KMS-11 (cell line): ENCODE results near the gene PTPRN2.

Experiments
- H2AFZ ChIP-seq: fragments of 200-600 bp; sonication (generic); 2 replicates; pipeline ENCODE4 v1.6.1; 2016; ENCODE audit warnings: antibody characterized with exemption, mixed run types, low read depth
- H3K27ac ChIP-seq: fragments of 200-600 bp; sonication (generic); 2 replicates; pipeline ENCODE4 v1.6.1; 2016; ENCODE audit warnings: mild to moderate bottlenecking, mixed run types
- H3K27me3 ChIP-seq: fragments of 200-600 bp; sonication (generic); 2 replicates; pipeline ENCODE4 v1.6.1; 2017; ENCODE audit warnings: mild to moderate bottlenecking, low read depth, mixed run types, moderate library complexity; ENCODE audit not compliant: insufficient read depth
- H3K36me3 ChIP-seq: fragments of 200-600 bp; sonication (generic); 2 replicates; pipeline ENCODE4 v1.6.1; 2017; ENCODE audit warnings: mild to moderate bottlenecking, mixed run types; ENCODE audit not compliant: insufficient read depth
- H3K4me1 ChIP-seq: fragments of 200-600 bp; sonication (generic); 2 replicates; pipeline ENCODE4 v1.6.1; 2016; ENCODE audit warnings: mild to moderate bottlenecking, low read depth, mixed run types; ENCODE audit not compliant: poor library complexity, severe bottlenecking
- H3K4me2 ChIP-seq: fragments of 200-600 bp; sonication (generic); 2 replicates; pipeline ENCODE4 v1.7.0; 2016; ENCODE audit warnings: mild to moderate bottlenecking, mixed run types
- H3K4me3 ChIP-seq: fragments of 200-600 bp; sonication (generic); IDR thresholded peaks from 2 replicates; pipeline ENCODE4 v1.6.1; 2017; ENCODE audit warnings: low read depth, low read length, mixed read lengths; ENCODE audit not compliant: insufficient read depth
- H3K79me2 ChIP-seq: fragments of 200-600 bp; sonication (generic); 2 replicates; pipeline ENCODE4 v1.6.1; 2016; ENCODE audit warnings: low read depth, mixed run types; ENCODE audit not compliant: insufficient read depth
- H3K9ac ChIP-seq: fragments of 200-600 bp; sonication (generic); 2 replicates; pipeline ENCODE4 v1.6.1; 2016; ENCODE audit warnings: mild to moderate bottlenecking, mixed run types
- H4K20me1 ChIP-seq: fragments of 200-600 bp; sonication (generic); 2 replicates; pipeline ENCODE4 v1.6.1; 2016; ENCODE audit warnings: mild to moderate bottlenecking, mixed run types; ENCODE audit not compliant: insufficient read depth
- CTCF ChIP-seq: fragments of 200-600 bp; sonication (generic); conservative IDR thresholded peaks from 2 replicates; pipeline ENCODE4 v1.6.1; 2017; ENCODE audit warnings: low read depth, mild to moderate bottlenecking, antibody characterized with exemption, low read length, moderate library complexity, mixed read lengths

Gene PTPRN2

GRCh38 chr7:157832866-157833607 is 754.6 kb downstream of the PTPRN2 start:
- Histone ChIP-seq H4K20me1 (no peaks in the 10 kb centered on the region), H3K79me2 (no peaks in the 10 kb centered on the region), H3K9ac (no peak overlapping the region), H3K27me3 (peaks cover 3% of the 10 kb centered on the region; the same call in 1 of the 2 replicates), H3K27ac (no peak overlapping the region), H3K36me3 (no peaks in the 10 kb centered on the region), H3K4me1 (no peaks in the 10 kb centered on the region), H2AFZ (no peak overlapping the region), H3K4me2 (no peak overlapping the region), H3K4me3 (no peak overlapping the region)
- TF ChIP-seq CTCF, result no peak

GRCh38 chr7:157832421-157832820 is 755.2 kb downstream of the PTPRN2 start:
- Histone ChIP-seq H3K4me1 (no peaks in the 10 kb centered on the region), H3K27me3 (peaks cover 3% of the 10 kb centered on the region; the same call in 1 of the 2 replicates)
- TF ChIP-seq CTCF, result no peak

GRCh38 chr7:157832006-157832405 is 755.6 kb downstream of the PTPRN2 start:
- H3K79me2 ChIP-seq, result no peaks in the 10 kb centered on the region
- no peak overlapping the region for H3K4me3 ChIP-seq
- H3K4me1 ChIP-seq, result no peaks in the 10 kb centered on the region
- no peak for TF ChIP-seq CTCF
- H3K4me2 ChIP-seq, result no peak overlapping the region
- H3K27ac ChIP-seq, result no peak overlapping the region
- H3K36me3 ChIP-seq, result no peaks in the 10 kb centered on the region
- peaks cover 3% of the 10 kb centered on the region; the same call in 1 of the 2 replicates for H3K27me3 ChIP-seq
- no peaks in the 10 kb centered on the region for H4K20me1 ChIP-seq
- no peak overlapping the region for H2AFZ ChIP-seq
- H3K9ac ChIP-seq, result no peak overlapping the region

More at GRCh38 chr7:157832421-157832820, 755.2 kb downstream of the PTPRN2 start:
- H3K9ac ChIP-seq, result no peak overlapping the region
- H3K4me2 ChIP-seq, result no peak overlapping the region
- no peak overlapping the region for H3K4me3 ChIP-seq
- H2AFZ ChIP-seq, result no peak overlapping the region
- no peaks in the 10 kb centered on the region for H3K36me3 ChIP-seq
- no peak overlapping the region for H3K27ac ChIP-seq
- no peaks in the 10 kb centered on the region for H4K20me1 ChIP-seq
- no peaks in the 10 kb centered on the region for H3K79me2 ChIP-seq

GRCh38 chr7:157831143-157831905 is 756.3 kb downstream of the PTPRN2 start:
- Histone ChIP-seq H3K4me1 (no peaks in the 10 kb centered on the region), H3K27me3 (peaks cover 3% of the 10 kb centered on the region; the same call in 1 of the 2 replicates), H3K4me2 (no peak overlapping the region), H4K20me1 (no peaks in the 10 kb centered on the region), H3K79me2 (no peaks in the 10 kb centered on the region), H3K9ac (no peak overlapping the region), H3K27ac (no peak overlapping the region), H3K4me3 (no peak overlapping the region), H3K36me3 (no peaks in the 10 kb centered on the region), H2AFZ (no peak overlapping the region)
- TF ChIP-seq CTCF, result no peak
